Right kidney (tissue), 1 donor: ENCODE results near the gene FBL.

Source experiments
- DNase-seq: peaks from one replicate; pipeline ENCODE4 v3.0.0-alpha.2; 2016

Gene FBL

DNA sequence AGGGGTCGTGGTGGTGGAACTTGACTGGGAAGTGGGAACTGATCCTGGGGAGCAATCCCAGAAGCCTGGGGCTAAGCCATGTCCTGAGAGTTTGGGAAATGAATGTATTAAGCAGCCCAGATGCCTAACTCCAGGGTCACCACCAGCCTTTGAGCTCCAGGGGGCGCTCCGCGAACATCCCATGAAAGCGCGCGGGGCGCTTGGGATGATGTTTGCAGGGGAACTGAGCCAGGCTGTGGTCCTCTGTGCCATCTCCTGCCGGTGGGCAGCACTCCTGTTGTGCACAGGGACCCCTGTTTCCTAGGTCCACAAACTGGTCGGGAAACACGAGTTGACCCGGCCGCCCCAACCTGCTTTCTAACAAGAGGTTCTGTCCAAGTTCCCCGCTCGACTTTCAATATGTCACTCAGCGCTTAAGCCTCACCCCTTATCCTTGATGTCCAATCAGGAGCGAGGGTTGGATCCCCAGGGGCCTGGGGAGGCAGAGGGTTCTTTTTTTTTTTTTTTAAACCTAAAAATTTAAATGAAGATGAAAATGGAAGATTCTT, 53.1 kb downstream of the FBL start:
- DNase-seq, result peak; percentile 80

DNA sequence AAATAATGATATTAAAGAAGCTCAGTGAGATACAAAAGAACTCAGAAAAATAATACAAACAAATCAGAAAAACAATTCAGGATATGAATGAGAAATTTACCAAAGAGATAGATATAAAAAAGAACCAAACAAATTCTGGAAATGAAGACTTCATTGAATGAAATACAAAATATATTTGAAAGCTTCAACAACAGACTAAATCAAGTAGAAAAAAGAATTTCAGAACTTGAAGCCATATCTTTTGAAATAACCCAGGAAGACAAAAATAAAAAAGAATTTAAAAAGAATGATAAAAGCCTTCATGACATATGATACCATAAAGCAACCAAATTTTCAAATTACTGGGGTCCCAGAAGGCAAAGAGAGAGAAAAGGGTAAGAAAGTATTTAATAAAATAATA, 57.9 kb downstream of the FBL start:
- no peak for DNase-seq
